HL-60 (cell line): Measurements from ENCODE around the gene AVEN.

Experiments
- DNase-seq, 2 experiments: peaks; one replicate each; pipeline ENCODE4 v3.0.0-alpha.2; 2010 to 2020; ENCODE audit warnings: low read depth in 1 of 2, low spot score in 1 of 2
- H3K27ac ChIP-seq: fragments of 250-450 bp; sonication (Bioruptor Pico); replicated peaks from 2 replicates; pipeline ENCODE4 v1.5.1; 2020; ENCODE audit warnings: mild to moderate bottlenecking, moderate library complexity
- H3K27me3 ChIP-seq: fragments of 250-450 bp; sonication (Bioruptor Pico); 2 replicates; pipeline ENCODE4 v1.5.1; 2021; ENCODE audit warnings: mild to moderate bottlenecking, moderate library complexity; ENCODE audit not compliant: insufficient read depth, poor library complexity, severe bottlenecking
- H3K4me3 ChIP-seq: replicated peaks from 2 replicates; pipeline ENCODE4 v1.5.1; 2011; ENCODE audit warnings: mild to moderate bottlenecking, control low read depth, low read length; ENCODE audit not compliant: insufficient read depth
- GABPA ChIP-seq: IDR thresholded peaks from 2 replicates; pipeline ENCODE4 v1.6.1; 2012; ENCODE audit warnings: low read depth
- POLR2AphosphoS5 ChIP-seq: IDR thresholded peaks from 2 replicates; pipeline ENCODE4 v1.6.1; 2012; ENCODE audit warnings: low read depth
- REST ChIP-seq: IDR thresholded peaks from 2 replicates; pipeline ENCODE4 v1.6.1; 2012; ENCODE audit warnings: low read depth; ENCODE audit not compliant: insufficient replicate concordance
- SPI1 ChIP-seq: IDR thresholded peaks from 2 replicates; pipeline ENCODE4 v1.6.1; 2012; ENCODE audit warnings: low read depth, mild to moderate bottlenecking, borderline replicate concordance
- TF ChIP-seq, protein P1 (sequence below): IDR thresholded peaks from one replicate; pipeline ENCODE4 v1.5.1; 2011; ENCODE audit warnings: low read length, control low read depth, inconsistent platforms; ENCODE audit not compliant: insufficient read depth

The AVEN gene

DNA sequence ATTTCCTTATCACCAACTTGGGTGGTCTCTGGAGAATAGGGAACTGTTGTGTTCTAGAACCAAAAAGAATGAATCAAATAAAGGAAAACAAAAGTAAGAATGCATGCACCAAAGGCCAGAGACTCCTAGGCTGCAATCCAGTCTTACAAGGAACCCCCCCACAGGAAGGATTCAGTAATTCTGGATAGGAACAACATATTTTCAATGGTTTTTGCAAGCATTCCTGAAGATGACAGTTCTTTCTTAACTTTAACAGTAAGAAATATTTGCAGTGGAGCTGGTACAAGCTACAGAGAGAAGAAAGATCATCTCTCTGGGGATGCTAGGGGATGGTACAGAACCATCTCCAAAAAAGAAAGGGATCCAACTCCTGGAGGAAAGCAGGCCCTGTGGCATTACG lies 186.9 kb downstream of the AVEN start:
- DNase-seq, result no peak
- no peak for TF ChIP-seq REST
- TF ChIP-seq GABPA, result no peak
- no peak for TF ChIP-seq SPI1
- no peak for TF ChIP-seq POLR2AphosphoS5
- TF ChIP-seq, protein P1, sequence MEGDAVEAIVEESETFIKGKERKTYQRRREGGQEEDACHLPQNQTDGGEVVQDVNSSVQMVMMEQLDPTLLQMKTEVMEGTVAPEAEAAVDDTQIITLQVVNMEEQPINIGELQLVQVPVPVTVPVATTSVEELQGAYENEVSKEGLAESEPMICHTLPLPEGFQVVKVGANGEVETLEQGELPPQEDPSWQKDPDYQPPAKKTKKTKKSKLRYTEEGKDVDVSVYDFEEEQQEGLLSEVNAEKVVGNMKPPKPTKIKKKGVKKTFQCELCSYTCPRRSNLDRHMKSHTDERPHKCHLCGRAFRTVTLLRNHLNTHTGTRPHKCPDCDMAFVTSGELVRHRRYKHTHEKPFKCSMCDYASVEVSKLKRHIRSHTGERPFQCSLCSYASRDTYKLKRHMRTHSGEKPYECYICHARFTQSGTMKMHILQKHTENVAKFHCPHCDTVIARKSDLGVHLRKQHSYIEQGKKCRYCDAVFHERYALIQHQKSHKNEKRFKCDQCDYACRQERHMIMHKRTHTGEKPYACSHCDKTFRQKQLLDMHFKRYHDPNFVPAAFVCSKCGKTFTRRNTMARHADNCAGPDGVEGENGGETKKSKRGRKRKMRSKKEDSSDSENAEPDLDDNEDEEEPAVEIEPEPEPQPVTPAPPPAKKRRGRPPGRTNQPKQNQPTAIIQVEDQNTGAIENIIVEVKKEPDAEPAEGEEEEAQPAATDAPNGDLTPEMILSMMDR, result no peak
- H3K27ac ChIP-seq, result no peak overlapping the region

GRCh38 chr15:33851079-33851478 lies 187.9 kb downstream of the AVEN start:
- DNase-seq, result no peak
- Histone ChIP-seq H3K27me3 (no peaks in the 10 kb centered on the region), H3K4me3 (no peak overlapping the region), H3K27ac (no peak overlapping the region)
- TF ChIP-seq, protein P1, result no peak
- TF ChIP-seq POLR2AphosphoS5 (no peak), REST (no peak), GABPA (no peak), SPI1 (no peak)

More for the DNA sequence above, 186.9 kb downstream of the AVEN start:
- Histone ChIP-seq H3K4me3 (no peak overlapping the region), H3K27me3 (no peaks in the 10 kb centered on the region)

DNA sequence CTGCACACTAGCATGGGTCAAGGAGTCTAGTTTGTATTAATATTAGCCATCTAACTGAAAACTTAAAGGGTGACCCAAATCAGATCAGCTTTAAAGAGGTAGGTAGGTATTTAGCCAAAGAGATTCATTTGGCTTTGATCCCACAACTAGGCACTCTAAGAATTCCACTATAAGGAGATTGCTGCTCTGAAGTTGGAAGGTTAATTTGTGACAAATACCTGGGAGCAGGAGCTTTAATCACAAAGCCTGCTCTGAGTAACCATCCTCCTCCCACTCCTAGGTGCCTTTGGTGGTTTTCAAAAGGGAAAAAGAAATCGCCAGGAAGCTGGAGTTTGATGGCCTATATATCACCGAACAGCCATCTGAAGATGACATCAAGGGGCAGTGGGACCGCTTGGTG lies 191.0 kb downstream of the AVEN start:
- TF ChIP-seq, protein P1, result no peak
- no peak for TF ChIP-seq SPI1
- no peak for TF ChIP-seq POLR2AphosphoS5
- no peak for TF ChIP-seq GABPA
- no peak for TF ChIP-seq REST
- no peak overlapping the region for H3K4me3 ChIP-seq
- no peak overlapping the region for H3K27ac ChIP-seq
- H3K27me3 ChIP-seq, result no peaks in the 10 kb centered on the region
- no peak for DNase-seq
